ENCODE data around the gene AIF1L.
"Not testable (repeated sequence)": the region's sequence is repeated elsewhere in the genome, so short reads cannot be mapped to it uniquely, and the experiment has no call there.

Gene AIF1L

DNA sequence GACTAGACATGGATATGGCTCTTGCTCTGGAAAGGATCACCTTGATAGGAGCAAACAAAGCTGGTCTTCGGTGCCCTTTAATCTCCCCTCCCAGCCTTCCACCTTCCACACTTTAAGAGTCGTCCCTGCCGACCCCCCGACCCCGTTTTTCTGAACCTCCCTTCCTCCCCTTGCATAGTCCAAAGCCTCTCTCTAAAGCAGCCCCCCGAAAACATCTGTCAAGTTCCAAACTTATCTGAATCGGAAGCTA, 28.6 kb downstream of the AIF1L start:
- DNase-seq = no peak

DNA sequence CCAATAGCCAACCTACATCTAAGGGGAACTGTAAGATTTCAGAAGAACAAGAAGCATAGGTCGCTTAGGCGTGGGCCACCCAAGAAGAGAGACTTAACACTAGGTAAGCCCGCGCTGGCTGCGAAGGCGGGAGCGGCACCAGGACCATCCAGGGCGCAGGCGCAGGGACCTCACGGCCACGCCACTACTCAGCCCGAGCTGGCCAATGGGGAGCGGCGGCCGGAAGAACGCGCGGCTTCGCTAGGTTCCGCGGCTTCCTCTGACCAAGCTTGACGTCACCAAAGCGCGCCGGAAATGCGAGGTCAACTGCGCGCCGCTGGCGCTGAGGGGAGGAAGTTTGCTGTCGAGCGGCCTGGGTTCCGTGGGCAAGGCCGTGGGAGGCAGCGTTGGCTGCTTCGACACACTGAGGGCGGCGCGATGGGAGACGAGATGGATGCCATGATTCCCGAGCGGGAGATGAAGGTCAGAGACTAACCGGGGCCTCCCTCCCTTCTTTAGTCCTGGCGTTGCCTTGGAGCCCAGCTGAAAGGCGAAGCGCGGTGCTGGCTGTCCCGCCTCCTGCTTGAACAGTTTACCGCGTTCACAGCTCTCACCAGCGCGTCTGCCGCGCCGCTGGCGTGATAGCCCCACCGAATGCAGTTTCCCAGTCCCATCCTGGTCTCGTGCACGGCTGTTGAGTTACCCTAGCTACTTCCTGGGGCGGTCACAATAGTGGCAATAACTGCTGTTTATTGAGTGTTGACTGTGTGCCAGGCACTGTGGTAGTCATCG, 29.1 kb downstream of the AIF1L start, which contains the start of gene NUP214:
Gene NUP214 (plus strand): TSS at position 299 of the 771 bp plus-strand sequence. CDS start 119 bp downstream, at position 418.
- DNase-seq = peak; percentile 99

DNA sequence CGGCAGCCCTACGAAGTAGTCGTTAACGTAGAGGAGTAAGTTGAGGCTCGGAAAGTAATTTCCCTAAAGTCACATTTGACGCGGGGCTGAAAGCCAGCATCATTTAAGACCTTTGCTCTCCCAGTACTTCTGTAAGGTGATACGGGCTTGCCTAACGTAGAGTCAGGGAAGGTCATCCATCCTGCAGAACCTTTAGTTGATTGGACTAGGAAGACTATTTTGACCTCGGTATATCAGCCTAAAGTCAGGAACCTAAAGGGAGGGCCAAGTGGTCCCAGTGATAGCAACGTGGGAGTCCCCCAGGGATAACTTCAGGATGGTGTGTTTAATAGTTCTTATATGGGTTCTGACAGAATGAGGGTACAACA, 29.7 kb downstream of the AIF1L start:
- DNase-seq = no peak

GRCh38 chr9:131129183-131129582, 32.9 kb downstream of the AIF1L start:
- no peak for DNase-seq

DNA sequence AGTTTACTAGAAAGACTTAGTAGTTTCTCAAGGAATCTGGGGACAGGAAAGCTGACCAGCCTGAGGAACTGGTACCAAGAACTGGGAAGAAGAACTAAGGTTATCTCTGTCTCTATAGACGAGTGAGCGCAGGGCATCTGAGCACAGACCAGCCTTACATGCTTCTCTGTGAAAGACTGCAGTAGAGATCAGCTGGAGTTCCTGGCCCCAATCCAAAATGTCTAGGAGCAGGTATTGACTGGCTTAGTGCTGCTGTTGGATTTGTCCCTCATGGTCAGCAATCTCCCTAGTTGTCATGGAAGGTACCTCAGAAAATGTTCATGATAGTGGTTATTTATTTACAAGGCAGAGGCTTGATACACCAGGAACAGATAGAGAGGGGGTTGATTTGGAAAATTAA, 42.3 kb downstream of the AIF1L start:
- no peak for DNase-seq

DNA sequence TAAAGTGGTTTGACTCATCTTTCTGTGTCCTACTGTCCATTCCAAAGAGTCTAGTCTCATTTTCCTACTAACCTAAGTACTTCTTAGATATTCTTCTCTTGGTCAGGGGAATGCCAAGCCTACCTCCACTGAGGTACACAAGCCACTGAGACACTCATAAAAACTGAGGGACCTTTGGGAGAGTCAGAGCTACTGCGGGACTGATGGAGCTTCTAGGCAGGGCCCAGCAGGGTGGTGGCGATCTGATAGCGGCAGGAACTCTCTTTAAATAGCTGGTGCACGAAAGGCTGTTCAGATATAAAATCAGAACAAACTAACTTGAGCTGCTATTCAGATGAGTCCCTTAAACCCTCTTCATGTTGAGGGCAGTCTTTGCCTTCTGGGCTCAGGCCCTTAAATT, 43.8 kb downstream of the AIF1L start:
- DNase-seq = no peak

GRCh38 chr9:131140550-131140949, 44.2 kb downstream of the AIF1L start:
- DNase-seq = no peak

DNA sequence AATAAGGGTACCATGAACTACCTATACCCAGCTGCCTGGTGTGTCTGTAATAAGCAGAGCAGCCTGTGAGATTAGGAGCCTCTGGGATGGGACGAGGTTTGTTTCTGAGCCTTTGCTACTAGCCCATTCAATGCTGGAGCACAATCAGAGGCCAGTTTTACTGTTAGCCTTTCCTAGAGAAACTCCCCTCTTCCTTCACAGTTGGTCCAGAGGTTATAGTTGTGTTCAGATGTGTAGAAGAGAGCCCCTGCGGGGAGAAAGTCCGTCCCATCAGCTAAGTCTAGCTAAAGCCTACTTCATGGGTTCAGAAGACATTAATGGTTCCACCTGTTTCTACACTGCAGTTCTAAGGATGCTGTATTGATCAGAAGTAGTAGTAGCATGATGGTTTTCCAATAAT, 45.8 kb downstream of the AIF1L start:
- DNase-seq = no peak

DNA sequence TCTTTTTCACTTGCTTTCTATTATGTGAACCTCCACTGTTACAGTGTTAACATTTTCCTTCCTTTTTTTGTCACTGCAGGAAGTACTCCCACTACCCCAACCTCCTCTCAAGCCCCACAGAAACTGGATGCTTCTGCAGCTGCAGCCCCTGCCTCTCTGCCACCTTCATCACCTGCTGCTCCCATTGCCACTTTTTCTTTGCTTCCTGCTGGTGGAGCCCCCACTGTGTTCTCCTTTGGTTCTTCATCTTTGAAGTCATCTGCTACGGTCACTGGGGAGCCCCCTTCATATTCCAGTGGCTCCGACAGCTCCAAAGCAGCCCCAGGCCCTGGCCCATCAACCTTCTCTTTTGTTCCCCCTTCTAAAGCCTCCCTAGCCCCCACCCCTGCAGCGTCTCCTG, 47.9 kb downstream of the AIF1L start:
- no peak for DNase-seq

DNA sequence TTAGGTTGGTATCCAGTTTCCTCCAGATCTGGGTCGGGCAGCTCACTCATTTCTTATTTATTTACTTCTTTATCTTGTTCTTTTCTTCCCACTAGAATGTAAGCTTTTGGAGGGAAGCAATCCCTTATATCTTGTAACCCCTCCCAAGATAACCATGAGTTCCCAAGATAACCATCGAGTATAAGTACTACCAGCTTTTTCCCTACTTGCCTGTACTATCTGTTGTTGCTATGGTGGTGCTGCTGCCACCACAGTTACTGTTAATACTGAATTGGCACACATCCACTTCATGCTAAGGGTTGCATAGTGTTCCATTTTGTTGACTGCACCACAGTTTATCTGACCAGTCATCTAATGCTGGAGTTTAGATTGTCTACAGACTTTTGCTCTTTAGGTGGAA, 48.9 kb downstream of the AIF1L start:
- no peak for DNase-seq

GRCh38 chr9:131146186-131146585, 49.9 kb downstream of the AIF1L start:
- no peak for DNase-seq

GRCh38 chr9:131148276-131148675, 51.9 kb downstream of the AIF1L start:
- no peak for DNase-seq

- no peak for DNase-seq
These were observed 52.8 kb downstream of the AIF1L start for GRCh38 chr9:131148966-131149687.

DNA sequence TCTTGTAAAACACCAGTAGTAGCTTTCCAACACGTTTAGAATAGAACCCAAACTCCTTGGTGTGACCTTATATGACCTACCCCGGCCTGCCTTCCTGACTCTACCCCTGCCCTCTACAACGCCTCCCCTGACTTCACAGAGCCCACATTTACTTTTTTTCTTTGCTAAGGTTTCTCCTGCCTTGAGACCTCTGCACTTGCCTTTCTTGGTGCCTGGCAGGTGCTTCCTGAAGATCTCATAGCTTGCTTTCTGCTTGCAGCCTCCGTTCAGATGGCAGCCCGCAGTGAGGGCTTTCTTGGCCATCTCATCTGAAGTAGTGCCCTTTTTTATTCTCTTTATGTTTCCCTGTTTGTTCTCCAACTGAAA, 53.3 kb downstream of the AIF1L start:
- DNase-seq = no peak

DNA sequence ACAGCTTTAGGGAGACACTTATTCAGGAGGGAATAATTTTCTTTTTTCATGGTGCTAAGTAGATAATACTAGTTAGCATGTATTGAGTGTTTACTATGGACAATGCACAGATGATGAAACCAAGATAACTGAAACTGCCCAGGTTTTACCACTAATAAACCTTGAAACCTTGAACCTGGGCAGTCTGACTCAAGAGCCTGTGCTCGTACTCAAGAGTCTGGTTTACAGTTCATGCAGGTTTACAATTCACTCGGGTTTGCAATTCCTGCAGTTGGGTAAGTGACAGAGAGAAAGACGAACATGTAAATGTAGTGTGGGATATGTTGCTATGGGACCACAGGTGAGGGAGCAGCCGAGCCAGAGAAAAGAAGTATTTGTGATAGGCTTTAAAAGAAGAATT, 57.3 kb downstream of the AIF1L start:
- DNase-seq = no peak

DNA sequence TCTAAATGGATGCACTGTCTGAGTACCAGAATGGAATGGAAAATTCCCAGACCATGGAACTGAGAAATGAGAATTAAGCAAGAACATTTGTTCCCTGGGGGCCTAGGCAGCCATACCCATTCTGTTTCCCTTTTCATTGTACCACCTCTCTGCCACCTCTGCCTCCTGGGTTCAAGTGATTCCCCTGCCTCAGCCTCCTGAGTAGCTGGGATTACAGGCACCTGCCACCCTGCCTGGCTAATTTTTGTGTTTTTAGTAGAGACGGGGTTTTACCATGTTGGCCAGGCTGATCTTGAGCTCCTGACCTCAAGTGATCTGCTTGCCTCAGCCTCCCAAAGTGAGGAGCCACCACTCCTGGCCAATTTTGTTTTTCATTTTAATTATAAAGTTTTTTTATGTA, 62.3 kb downstream of the AIF1L start:
- not testable (repeated sequence) for DNase-seq

GRCh38 chr9:131160416-131161112, 64.2 kb downstream of the AIF1L start:
- DNase-seq = no peak

DNA sequence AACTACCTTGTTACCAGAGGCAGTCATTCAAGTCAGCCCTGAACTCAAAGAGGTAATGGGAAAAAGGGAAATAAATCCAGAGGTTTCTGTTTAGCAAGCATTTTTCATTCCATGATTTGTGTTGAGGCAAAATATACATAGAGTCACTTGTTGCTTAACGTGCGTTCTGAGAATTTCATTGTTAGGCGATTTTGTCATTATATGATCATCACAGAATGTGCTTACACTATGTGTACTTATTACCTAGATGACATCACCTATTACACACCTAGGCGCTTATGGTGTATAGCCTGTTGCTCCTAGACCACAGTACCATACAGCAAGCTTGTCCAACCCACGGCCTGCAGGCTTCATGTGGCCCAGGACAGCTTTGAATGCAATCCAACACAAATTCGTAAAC, 65.3 kb downstream of the AIF1L start:
- DNase-seq = no peak

DNA sequence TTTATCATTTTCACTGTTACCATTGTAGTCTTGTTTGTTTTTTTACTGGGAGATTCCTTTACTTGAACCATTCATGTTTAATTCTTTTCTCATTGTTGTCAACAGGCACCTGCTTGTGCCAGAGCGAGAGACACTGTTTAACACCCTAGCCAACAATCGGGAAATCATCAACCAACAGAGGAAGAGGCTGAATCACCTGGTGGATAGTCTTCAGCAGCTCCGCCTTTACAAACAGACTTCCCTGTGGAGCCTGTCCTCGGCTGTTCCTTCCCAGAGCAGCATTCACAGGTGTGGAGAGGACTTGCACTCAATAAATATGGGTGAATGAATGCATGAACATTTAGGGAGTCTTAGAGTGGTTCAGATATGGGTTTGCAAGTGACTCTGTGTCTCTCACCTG, 66.6 kb downstream of the AIF1L start:
- DNase-seq = no peak

- no peak for DNase-seq
These were observed 69.2 kb downstream of the AIF1L start for GRCh38 chr9:131165523-131165922.

DNA sequence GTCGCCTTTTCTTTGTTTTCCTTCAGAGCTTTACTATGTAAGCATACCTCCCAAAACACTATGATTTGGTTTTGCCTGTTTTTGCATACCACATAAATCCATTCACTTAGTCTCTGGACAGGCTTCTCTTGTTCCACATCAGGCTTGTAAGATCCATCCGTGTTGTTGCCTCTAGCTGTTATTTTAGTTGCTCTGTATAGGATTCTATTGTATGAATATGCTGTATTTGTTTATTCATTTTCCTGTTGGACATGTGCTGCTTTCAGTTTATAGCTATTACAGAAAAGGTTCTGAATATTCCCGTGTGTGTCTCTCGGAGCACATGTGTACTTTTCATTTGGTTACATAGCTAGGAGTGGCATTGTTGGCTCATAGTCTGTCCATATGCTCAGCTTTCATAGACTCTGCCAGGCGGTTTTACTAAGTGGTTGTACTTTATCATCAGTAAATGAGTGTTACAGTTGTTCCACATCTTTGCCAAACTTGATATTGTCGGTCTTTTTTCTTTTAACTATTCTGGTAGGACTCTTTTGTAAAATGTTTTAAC, 70.9 kb downstream of the AIF1L start:
- no peak for DNase-seq

GRCh38 chr9:131167936-131168335, 71.6 kb downstream of the AIF1L start:
- no peak for DNase-seq

DNA sequence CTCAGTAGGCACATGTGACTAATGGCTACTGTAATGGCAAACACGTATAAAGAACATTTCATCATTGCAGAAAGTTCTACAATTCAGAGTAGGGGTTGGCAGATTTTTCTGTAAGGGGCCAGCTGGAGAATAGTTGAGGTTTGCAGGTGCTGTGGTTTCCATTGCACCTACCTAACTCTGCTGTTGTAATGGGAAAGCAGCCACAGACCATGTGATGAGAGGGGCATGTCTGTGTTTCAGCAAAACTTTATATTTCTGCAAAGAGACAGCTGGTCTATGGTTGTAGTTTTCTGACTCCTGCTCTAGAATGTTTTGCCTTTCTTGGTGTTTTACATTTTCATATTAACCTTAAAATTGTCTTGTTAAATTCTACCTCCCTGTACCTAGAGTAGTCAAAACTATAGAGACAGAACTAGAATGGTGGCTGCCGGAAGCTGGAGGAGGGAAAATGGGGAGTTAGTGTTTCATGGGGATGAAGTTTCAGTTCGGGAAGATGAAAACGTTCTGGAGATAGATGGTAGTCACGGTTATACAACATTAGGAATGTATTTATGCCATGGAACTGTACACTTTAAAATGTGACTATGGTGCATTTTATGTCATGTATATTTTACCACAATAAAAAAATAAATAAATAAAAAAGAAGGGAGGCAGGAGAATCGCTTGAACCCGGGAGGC, 73.4 kb downstream of the AIF1L start:
- no peak for DNase-seq

Data from right hindlimb (tissue), 1 donor.